Retinal pigment epithelial cell (primary cell): ENCODE data around the gene FAM210B.
"Not testable (repeated sequence)": the region's sequence is repeated elsewhere in the genome, so short reads cannot be mapped to it uniquely, and the experiment has no call there.

Source experiments
- DNase-seq: peaks from one replicate; pipeline ENCODE4 v3.0.0-alpha.2; 2010; ENCODE audit warnings: low read depth
- H3K4me3 ChIP-seq: 2 replicates; pipeline ENCODE4 v1.5.1; 2011; ENCODE audit warnings: mild to moderate bottlenecking, low read length, control low read depth, moderate library complexity
- TF ChIP-seq, protein P1 (sequence below): conservative IDR thresholded peaks from 2 replicates; pipeline ENCODE4 v1.5.1; 2011; ENCODE audit warnings: low read depth, low read length, control low read depth, inconsistent platforms

Gene FAM210B

DNA sequence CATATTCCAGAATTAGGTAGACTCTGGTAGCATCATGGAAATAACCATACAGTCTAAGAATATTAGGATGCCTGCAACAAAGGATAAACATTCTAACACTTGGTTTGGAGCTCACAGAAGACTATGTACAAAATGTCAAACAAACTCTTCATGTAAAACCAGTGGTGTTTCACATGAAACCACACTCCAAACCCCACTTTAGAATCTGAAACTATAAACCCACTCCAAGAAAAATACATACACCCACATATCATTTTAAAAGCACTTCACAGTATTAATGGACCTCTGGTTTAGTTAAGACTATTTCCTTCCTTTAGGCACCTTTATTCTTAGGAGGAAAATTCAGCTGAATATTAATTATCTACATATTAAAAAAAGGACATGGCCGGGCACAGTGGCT is 22.7 kb downstream of the FAM210B start:
- DNase-seq: no peak
- TF ChIP-seq, protein P1, sequence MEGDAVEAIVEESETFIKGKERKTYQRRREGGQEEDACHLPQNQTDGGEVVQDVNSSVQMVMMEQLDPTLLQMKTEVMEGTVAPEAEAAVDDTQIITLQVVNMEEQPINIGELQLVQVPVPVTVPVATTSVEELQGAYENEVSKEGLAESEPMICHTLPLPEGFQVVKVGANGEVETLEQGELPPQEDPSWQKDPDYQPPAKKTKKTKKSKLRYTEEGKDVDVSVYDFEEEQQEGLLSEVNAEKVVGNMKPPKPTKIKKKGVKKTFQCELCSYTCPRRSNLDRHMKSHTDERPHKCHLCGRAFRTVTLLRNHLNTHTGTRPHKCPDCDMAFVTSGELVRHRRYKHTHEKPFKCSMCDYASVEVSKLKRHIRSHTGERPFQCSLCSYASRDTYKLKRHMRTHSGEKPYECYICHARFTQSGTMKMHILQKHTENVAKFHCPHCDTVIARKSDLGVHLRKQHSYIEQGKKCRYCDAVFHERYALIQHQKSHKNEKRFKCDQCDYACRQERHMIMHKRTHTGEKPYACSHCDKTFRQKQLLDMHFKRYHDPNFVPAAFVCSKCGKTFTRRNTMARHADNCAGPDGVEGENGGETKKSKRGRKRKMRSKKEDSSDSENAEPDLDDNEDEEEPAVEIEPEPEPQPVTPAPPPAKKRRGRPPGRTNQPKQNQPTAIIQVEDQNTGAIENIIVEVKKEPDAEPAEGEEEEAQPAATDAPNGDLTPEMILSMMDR: no peak
- no peak overlapping the region for H3K4me3 ChIP-seq

DNA sequence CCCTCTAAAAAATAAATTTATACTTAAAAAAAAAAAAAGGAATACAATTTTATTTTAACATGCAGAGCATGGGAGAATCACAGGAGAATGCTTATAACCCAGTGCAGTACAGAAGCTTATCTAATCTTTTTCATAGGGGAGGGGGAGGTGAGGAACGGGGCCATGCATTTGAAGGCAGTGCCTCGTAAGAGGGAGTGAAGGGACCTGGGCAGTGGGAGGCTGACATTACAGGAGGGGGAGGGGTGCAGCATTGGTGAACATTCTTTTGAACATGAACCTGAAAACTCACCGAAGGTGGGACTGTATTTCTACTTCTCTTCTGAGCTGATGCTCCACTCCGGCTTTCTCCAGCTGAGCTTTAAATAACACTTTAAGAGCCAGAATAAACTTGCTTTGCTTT is 23.9 kb downstream of the FAM210B start:
- no peak for DNase-seq
- H3K4me3 ChIP-seq: no peak overlapping the region
- TF ChIP-seq, protein P1: no peak

DNA sequence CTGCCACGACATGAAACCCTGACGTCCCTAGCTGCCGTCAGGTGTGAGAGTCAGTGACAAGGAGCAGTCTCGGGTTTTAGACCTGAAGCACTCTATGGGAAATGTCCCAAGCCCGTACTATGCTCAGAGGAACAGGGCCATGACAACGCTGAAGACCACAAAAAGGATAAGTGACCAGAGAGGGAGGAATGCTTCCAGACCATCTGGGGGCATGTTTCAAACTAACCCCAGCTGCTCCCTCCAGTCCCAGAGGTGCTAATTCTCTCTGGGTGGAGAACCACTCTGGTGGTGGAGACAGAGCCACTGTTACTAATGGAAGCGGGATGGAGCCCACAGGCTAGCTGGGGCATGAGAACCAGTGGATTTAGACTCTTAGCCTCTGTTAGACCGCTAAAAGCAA is 24.6 kb downstream of the FAM210B start:
- DNase-seq: no peak
- TF ChIP-seq, protein P1: no peak
- no peak overlapping the region for H3K4me3 ChIP-seq

DNA sequence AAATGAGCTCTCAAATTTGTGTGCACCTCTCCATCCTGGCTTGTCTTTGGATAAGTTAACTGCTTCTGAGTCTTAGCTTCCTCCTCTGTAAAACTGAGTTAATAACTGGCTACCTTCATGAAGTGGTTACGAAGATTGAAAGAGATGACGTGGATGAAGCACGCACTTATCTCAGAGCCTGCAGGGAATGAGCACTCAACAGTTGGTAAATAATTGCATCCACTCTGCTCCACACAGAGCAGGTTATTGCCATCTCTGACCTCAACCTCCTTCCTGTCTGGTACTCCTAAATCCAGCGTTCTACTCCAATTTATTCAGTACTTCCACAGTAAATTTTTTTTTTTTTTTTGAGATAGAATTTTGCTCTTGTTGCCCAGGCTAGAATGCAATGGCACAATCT is 26.4 kb downstream of the FAM210B start:
- H3K4me3 ChIP-seq: no peak overlapping the region
- no peak for DNase-seq
- TF ChIP-seq, protein P1: no peak

DNA sequence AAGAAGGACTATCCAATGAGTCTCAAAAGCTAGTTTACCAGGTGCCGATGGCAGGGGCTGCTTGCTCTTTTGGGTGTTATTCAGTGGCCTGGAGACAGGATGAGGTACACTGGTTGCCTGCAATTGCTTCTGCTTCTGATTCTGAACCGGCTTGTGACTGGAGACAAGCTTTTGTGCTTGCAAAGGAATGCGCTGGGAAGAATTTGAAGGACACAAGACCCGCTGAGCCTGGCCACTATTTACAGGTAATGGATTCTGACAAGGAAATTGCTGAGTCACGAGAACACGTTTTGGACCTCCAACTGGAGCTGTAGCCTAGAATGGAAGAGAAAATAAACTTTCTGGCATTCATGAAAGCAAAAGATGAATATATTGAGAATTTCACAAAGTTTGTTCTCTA is 27.4 kb downstream of the FAM210B start:
- TF ChIP-seq, protein P1: no peak
- DNase-seq: no peak
- H3K4me3 ChIP-seq: no peak overlapping the region

DNA sequence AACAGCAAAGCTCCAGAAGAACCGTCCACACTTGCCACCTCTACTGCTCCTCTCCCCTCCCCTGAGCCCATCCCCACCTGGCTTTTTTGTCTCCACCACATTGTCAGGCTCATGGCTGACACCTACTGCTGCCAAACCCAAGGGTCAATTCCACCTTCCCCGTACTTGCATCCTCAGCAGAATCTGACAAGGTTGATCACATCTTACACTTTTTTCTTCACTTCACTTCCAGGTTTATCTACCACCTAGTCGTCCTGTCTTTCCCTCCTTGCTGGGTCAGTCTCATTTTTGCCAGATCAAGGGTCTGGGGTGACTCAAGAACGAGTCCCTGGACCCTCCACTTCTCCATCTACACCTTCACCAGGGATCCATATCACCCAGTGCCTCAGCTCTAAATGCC is 30.1 kb downstream of the FAM210B start:
- TF ChIP-seq, protein P1: no peak
- H3K4me3 ChIP-seq: no peak overlapping the region
- no peak for DNase-seq

DNA sequence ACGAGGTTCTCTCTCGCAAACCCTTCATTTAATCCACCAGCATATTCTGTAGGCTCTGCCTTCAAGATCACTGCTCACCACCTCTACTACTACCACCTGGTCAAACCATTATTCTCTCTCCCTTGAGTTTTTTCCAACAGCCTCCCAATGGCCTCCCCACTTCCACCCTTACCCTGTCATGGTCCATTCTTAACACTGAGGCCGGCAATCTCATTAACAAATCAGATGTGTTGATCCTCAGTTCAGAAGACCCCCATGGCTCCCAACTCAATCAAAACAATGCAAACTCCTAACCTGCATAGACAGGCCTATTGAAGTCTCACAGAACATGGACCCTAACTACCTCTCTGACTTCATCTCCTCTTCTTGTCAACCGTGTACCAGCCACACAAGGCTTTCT is 31.0 kb downstream of the FAM210B start:
- H3K4me3 ChIP-seq: no peak overlapping the region
- TF ChIP-seq, protein P1: no peak
- DNase-seq: no peak

DNA sequence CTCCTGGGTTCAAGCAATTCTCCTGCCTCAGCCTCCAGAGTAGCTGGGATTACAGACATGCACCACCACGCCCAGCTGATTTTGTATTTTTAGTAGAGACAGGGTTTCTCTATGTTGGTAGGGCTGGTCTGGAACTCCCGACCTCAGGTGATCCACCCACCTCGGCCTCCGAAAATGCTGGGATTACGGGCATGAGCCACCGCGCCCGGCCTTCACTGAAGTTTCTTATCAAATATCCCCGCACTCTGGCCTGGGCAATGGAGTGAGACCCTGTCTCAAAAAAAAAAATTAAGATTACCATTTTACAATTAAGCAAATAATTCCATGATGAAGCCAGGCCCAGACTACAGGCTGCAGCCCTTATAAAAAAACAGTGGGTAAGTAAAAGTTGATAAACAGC is 31.6 kb downstream of the FAM210B start:
- DNase-seq: not testable (repeated sequence)
- peak overlapping the region; percentile 72 for H3K4me3 ChIP-seq
